HG02610 (cell line): ENCODE measurements around the gene REEP1.
"Not testable (repeated sequence)": the region's sequence is repeated elsewhere in the genome, so short reads cannot be mapped to it uniquely, and the experiment has no call there.

ENCODE experiments used
- ATAC-seq: cut with Tn5 transposase; IDR thresholded peaks from one replicate; pipeline ENCODE4 v1.9.1; 2021; ENCODE audit warnings: mild to moderate bottlenecking, moderate library complexity; ENCODE audit not compliant: unreplicated experiment

REEP1 gene

GRCh38 chr2:86202336-86202692 lies 135.1 kb downstream of the REEP1 start:
- ATAC-seq: no peak

GRCh38 chr2:86201671-86202335 lies 135.6 kb downstream of the REEP1 start:
- no peak for ATAC-seq

DNA sequence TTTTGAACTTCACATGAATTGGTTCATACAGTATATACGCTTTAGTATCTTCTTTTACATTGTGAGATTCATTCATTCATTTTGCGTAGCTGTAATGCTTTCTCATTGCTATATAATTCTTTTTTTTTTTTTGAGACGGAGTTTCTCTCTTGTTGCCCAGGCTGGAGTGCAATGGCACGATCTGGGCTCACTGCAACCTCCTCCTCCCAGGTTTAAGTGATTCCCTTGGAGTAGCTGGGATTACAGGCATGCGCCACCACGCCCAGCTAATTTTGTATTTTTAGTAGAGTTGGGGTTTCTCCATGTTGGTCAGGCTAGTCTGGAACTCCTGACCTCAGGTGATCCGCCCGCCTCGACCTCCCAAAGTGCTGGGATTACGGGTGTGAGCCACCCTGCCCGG lies 136.9 kb downstream of the REEP1 start:
- not testable (repeated sequence) for ATAC-seq

DNA sequence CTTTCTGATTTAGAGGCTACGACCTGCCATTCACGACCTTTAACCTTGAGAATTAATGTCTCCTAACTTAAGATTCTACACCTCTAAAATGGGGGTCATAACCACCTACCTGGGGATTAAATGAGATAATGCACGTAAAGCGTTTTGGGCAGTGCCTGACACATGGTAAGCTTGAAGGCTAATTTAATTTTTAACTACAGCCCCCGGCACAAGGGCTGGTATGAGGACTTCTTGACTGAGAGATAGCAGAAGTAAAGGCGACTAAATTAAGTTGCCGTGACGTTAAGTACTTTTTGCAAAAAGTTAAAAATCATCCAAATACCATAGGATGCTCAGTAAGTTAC lies 137.6 kb downstream of the REEP1 start:
- no peak for ATAC-seq

- no peak for ATAC-seq
These were observed 141.5 kb downstream of the REEP1 start for GRCh38 chr2:86195808-86196387.

DNA sequence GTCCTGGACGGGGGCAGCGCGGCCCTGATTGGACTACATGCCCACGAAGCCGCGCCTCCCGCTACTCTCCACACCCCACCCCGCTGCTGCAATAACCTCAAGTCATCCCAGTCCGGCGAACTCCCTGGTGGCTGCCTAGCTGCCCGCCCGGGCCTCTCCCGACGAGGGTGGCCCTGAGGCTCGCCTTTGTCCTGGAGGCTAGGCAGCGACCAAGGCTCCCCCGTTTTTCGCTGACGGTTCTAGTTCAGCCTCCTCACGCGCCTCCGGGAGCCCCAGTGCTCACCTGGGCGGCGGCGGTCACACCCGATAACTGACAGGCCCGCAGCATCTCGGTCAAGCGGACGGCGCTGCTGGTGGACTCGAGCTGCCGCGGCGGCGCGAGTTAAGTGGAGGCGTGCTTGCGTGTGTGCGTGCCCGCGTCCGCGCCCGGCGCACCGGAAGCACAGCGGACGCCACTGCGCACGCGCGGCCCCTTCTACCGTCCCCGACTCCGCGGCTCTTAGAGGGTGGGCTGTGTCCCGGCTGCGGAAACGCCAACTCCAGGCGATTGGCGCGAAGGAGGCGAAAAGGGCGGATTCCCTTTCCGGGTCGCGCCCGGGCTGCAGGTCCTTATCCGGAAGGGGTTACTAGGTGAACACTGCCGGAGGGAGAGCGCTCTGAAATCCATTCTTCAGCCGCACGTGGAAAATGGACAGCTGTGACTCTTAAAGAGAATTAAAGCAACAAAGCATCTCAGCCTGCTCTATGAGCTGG lies 142.2 kb downstream of the REEP1 start, which contains the start of gene IMMT:
TSS of gene IMMT (minus strand) at position 408 of the 753 bp plus-strand sequence. CDS start at position 328, 80 bp downstream.
- peak; percentile 90 for ATAC-seq

DNA sequence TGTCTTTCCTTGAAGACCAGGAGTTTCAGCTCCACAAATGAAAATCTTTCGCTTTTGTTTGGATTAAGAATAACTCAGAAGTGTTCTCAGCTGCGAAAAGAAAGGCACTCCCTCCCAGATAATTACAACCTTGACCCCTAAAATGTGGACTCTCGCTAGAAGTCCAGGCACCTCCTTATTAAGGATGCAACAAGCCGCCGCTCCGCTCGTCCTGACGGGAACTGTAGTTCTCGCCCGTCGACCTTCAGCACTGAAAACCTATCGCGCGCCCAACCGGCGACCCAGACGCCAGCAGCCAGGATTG lies 142.7 kb downstream of the REEP1 start:
- ATAC-seq: no peak

GRCh38 chr2:86193901-86194567 lies 143.4 kb downstream of the REEP1 start:
- no peak for ATAC-seq

- no peak for ATAC-seq
These were observed 147.5 kb downstream of the REEP1 start for GRCh38 chr2:86189782-86190416.

DNA sequence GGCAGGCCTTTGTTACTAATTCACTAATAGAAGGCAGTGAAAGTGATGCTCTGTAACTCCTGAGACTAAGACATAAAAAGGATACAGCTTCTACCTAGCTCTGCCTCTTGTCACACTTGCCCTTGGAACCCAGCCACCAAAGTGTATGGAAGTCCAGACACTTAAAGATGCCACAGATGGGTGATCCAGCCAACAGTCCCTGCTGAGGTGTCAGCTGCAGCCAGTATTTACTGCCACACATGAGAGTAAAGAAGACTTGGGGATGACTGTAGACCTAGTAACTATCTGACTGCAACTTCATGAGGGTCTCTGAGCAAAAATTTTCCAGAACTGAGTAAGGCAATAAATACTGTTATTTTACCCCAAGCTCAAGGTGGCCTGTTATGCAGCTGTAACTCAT lies 151.0 kb downstream of the REEP1 start:
- ATAC-seq: peak; percentile 54

DNA sequence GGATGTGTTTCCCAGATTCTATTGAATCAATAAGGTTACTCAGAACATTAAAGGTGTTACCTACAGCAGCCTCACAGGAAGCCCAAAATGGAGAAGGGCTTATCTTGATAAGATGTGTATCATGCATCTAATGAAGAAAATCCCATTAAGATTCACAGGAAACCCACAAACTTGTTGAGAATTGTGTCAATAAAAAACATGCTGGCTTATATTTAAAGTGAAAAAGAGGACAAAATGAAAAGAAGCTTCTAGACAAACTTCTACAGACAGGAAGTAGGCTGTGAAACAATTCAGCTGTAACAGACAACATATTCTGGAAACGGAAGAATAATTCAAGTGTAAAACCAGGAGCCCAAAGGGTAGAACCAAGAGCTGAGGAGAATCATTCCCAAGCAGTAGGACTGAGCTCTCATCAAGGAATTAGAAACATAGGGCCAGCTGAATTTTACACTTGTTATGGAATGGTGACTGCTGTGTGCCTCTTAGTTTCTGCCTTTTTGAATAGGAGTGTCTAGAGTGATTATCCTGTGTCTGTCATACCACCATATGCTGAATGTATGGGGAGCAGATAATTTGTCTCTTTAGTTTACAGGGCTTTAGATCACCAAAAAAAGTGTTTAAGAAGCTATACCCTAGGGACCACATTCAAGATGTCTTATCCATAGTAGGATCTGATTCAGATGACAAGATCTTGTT lies 151.8 kb downstream of the REEP1 start:
- ATAC-seq: no peak

- no peak for ATAC-seq
These were observed 160.8 kb downstream of the REEP1 start for GRCh38 chr2:86176597-86176996.

DNA sequence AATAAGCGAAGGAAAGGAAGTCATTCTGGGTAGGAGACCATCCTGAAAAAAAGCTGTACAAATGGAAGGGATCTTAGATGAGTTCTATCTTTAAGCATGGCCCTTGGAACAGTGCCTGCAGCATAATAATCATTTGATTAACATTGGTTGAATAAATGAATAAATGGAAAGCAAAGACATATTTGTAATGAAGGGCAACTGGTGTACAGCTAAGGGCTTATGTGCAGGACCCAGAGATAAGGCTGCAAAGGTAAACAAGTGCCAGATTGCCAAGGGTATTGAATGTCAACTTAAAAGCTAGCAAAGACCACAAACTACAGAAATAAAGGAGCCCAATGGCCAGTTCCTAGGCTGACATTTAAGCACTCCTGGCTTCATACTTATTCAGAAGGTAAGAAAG lies 161.6 kb downstream of the REEP1 start:
- no peak for ATAC-seq

DNA sequence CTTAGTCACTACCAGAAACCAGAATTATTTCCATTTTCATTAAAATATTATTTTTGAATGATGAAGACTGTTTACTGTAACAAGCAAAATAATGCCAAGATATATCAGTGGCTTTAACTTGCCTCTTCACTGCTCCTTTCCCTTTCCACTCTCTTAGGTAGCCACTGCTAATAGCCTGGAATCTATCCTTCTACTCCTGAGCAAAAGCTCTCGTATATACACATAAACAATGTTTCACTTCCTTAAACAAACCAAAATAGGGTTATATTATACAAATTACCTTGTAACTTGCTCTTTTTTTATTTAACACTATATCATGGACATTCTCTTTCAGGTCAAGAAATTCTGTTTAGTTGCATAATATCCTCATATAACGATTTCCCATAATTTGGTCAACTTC lies 163.0 kb downstream of the REEP1 start:
- ATAC-seq: no peak

GRCh38 chr2:86172610-86173009 lies 164.8 kb downstream of the REEP1 start:
- ATAC-seq: no peak

GRCh38 chr2:86171295-86171694 lies 166.1 kb downstream of the REEP1 start:
- ATAC-seq: no peak

GRCh38 chr2:86170449-86170848 lies 167.0 kb downstream of the REEP1 start:
- no peak for ATAC-seq
